ENCODE measurements around the gene FGF7. TPM values are rescaled to one million over a fixed set of nuclear protein-coding genes. Genes with fewer than 3 reads are reported as not detected.

FGF7 gene
- total RNA-seq, 1 experiment from 2014 or later: not detected

DNA sequence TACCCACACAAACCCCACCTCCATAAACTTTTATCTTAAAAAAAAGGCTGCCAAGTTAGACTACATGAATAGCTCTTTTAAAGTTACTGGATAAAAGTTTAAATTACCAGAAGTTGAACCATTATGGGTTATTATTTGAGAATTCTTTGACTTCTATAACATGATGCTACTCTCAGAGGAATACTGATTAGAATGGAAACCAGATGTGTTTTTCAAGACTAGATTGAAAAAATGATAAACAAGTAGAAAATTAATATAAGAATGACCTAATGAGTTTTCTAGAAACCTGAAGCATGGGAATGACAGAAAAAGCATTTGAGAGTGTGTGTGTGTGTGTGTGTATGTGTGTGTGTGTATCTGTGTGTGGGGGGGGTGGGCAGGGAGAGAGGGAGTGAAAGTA is 12.4 kb upstream of the FGF7 start:
- no peak overlapping the region for H3K14ac ChIP-seq (ENCODE audit: insufficient read depth, low read length)
- no peak overlapping the region for H4K5ac ChIP-seq (ENCODE audit: insufficient read length, low read depth, low read length)
- H3K4me1 ChIP-seq (ENCODE audit: insufficient read depth, low read length): no peaks in the 10 kb centered on the region
- H2BK5ac ChIP-seq (ENCODE audit: insufficient read length, low read length): no peak overlapping the region
- H2AK5ac ChIP-seq (ENCODE audit: insufficient read length, low read length): no peak overlapping the region
- Mint-ChIP-seq H3K9me3 (no peaks in the 10 kb centered on the region; a peak in 1 of 5 replicates), H3K36me3 (ENCODE audit: insufficient read depth in 1 of 3, low read depth in 3 of 3) (no peaks in the 10 kb centered on the region; a peak in 1 of 7 replicates), H3K27ac (no peak overlapping the region), H3K27me3 (ENCODE audit: low read depth) (no peaks in the 10 kb centered on the region), H3K4me1 (no peaks in the 10 kb centered on the region), H3K4me3 (no peak overlapping the region)
- no peak for DNase-seq
- no peak overlapping the region for H3K4me2 ChIP-seq (ENCODE audit: insufficient read depth, insufficient read length, low read length)
- no peak overlapping the region for H3K9ac ChIP-seq (ENCODE audit: extremely low read depth, insufficient read length, low read length)
- no peaks in the 10 kb centered on the region for H3K9me3 ChIP-seq (ENCODE audit: control insufficient read depth, low read depth, low read length)
- TF ChIP-seq, protein P1, sequence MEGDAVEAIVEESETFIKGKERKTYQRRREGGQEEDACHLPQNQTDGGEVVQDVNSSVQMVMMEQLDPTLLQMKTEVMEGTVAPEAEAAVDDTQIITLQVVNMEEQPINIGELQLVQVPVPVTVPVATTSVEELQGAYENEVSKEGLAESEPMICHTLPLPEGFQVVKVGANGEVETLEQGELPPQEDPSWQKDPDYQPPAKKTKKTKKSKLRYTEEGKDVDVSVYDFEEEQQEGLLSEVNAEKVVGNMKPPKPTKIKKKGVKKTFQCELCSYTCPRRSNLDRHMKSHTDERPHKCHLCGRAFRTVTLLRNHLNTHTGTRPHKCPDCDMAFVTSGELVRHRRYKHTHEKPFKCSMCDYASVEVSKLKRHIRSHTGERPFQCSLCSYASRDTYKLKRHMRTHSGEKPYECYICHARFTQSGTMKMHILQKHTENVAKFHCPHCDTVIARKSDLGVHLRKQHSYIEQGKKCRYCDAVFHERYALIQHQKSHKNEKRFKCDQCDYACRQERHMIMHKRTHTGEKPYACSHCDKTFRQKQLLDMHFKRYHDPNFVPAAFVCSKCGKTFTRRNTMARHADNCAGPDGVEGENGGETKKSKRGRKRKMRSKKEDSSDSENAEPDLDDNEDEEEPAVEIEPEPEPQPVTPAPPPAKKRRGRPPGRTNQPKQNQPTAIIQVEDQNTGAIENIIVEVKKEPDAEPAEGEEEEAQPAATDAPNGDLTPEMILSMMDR (conservative IDR thresholded peaks at IDR 0.05): no peak
- H3K56ac ChIP-seq (ENCODE audit: insufficient read length, low read depth, low read length): no peak overlapping the region
- no peak overlapping the region for H2BK120ac ChIP-seq (ENCODE audit: low read depth, low read length, poor library complexity, severe bottlenecking)
- no peaks in the 10 kb centered on the region for H3K79me1 ChIP-seq (ENCODE audit: insufficient read depth, low read depth, low read length, poor library complexity, severe bottlenecking)
- H2AFZ ChIP-seq (ENCODE audit: low read length): no peak overlapping the region
- no peak overlapping the region for H4K8ac ChIP-seq (replicated peaks; ENCODE audit: insufficient read length, low read depth, low read length)
- no peaks in the 10 kb centered on the region for H3K27me3 ChIP-seq (ENCODE audit: insufficient read depth, low read length)
- no peak overlapping the region for H2BK15ac ChIP-seq (ENCODE audit: low read depth, low read length)
- H3K27ac ChIP-seq (ENCODE audit: insufficient read length, low read depth, low read length): no peak overlapping the region
- H3K18ac ChIP-seq (ENCODE audit: insufficient read length, low read depth, low read length): no peak overlapping the region
- H3K79me2 ChIP-seq (ENCODE audit: insufficient read depth, low read length): no peaks in the 10 kb centered on the region
- no peaks in the 10 kb centered on the region for H3K23me2 ChIP-seq (ENCODE audit: insufficient read length, low read depth, low read length, poor library complexity, severe bottlenecking)
- H3K4ac ChIP-seq (ENCODE audit: low read depth, low read length): no peak overlapping the region
- no peak overlapping the region for H4K91ac ChIP-seq (ENCODE audit: insufficient read length, low read depth, low read length)
- H4K20me1 ChIP-seq (ENCODE audit: control insufficient read depth, insufficient read depth, insufficient read length): no peaks in the 10 kb centered on the region
- H3T11ph ChIP-seq (ENCODE audit: low read length): no peak overlapping the region
- H3K23ac ChIP-seq (ENCODE audit: insufficient read length, low read depth, low read length): no peak overlapping the region
- no peak overlapping the region for H2BK20ac ChIP-seq (ENCODE audit: low read depth, low read length, poor library complexity, severe bottlenecking)
- H2BK12ac ChIP-seq (ENCODE audit: insufficient read length, low read depth, low read length): no peak overlapping the region
